Endothelial cell of umbilical vein (primary cell): ENCODE measurements around the gene ATN1.

ENCODE experiments used
- CTCF ChIP-seq, 2 donors: IDR thresholded peaks; 1 replicate in 1 of 2; 2 replicates in 1 of 2; pipeline ENCODE4 v1.5.1; 2011; ENCODE audit warnings: low read length in 2 of 2, mild to moderate bottlenecking in 2 of 2, moderate library complexity in 2 of 2, control low read depth in 1 of 2, inconsistent platforms in 1 of 2, low read depth in 1 of 2; ENCODE audit not compliant: insufficient read depth in 1 of 2; ENCODE audit errors: extremely low read depth in 1 of 2
- EZH2 ChIP-seq: IDR thresholded peaks from 2 replicates; pipeline ENCODE4 v1.6.1; 2012; ENCODE audit warnings: borderline replicate concordance, low read depth, mild to moderate bottlenecking, moderate library complexity, low read length, inconsistent platforms; ENCODE audit not compliant: severe bottlenecking
- JUN ChIP-seq: IDR thresholded peaks from 2 replicates; pipeline ENCODE4 v1.6.1; 2011; ENCODE audit warnings: borderline replicate concordance, low read depth; ENCODE audit not compliant: insufficient read length, insufficient read depth
- POLR2A ChIP-seq: IDR thresholded peaks from 2 replicates; pipeline ENCODE4 v1.6.1; 2012; ENCODE audit warnings: low read depth, mild to moderate bottlenecking, control low read depth, low read length
- POLR2AphosphoS5 ChIP-seq: IDR thresholded peaks from 2 replicates; pipeline ENCODE4 v1.6.1; 2012; ENCODE audit warnings: low read depth, mild to moderate bottlenecking, control low read depth, low read length, moderate library complexity; ENCODE audit not compliant: insufficient read depth

GRCh38 chr12:6928703-6929407 lies 1.1 kb downstream of the ATN1 start:
- no peak for TF ChIP-seq CTCF (IDR thresholded peaks at IDR 0.05; ENCODE audit: extremely low read depth in 1 of 2, insufficient read depth in 1 of 2, low read depth in 1 of 2, low read length in 2 of 2)
- no peak for TF ChIP-seq POLR2A
- no peak for TF ChIP-seq EZH2
- TF ChIP-seq JUN, result no peak
- no peak for TF ChIP-seq POLR2AphosphoS5
